Activated T-helper 1 cell treated with anti-CD3 and anti-CD28 coated beads, Interleukin-2, amount 50 U/mL, for 16 hours (primary cell): ENCODE data around the gene PRR15L.
"Not testable (repeated sequence)": the region's sequence is repeated elsewhere in the genome, so short reads cannot be mapped to it uniquely, and the experiment has no call there.

Experiments
- DNase-seq, 2 donors: peaks; one replicate each; pipeline ENCODE4 v3.0.0-alpha.2; 2020; ENCODE audit warnings: low read depth in 1 of 2, low spot score in 1 of 2

The PRR15L gene

GRCh38 chr17:47957591-47958490 is at the start of gene PRR15L:
TSS of gene PRR15L (minus strand) at chr17:47957883. CDS start at chr17:47953234, 4,649 bp downstream.
- no peak for DNase-seq

- DNase-seq: no peak
These were observed 49.4 kb upstream of the PRR15L start for GRCh38 chr17:48006936-48007709.

GRCh38 chr17:48004983-48005382 is 47.3 kb upstream of the PRR15L start:
- DNase-seq: no peak

- DNase-seq: no peak
These were observed 45.9 kb upstream of the PRR15L start for GRCh38 chr17:48003417-48004151.

- no peak for DNase-seq
These were observed 45.3 kb upstream of the PRR15L start for GRCh38 chr17:48002916-48003416.

- no peak for DNase-seq
These were observed 44.7 kb upstream of the PRR15L start for GRCh38 chr17:48002266-48002915.

GRCh38 chr17:48001657-48002056 is 44.0 kb upstream of the PRR15L start:
- DNase-seq: not testable (repeated sequence)

- DNase-seq: no peak
These were observed 43.5 kb upstream of the PRR15L start for GRCh38 chr17:48001197-48001596.

GRCh38 chr17:47999582-47999981 is 41.9 kb upstream of the PRR15L start:
- no peak for DNase-seq

GRCh38 chr17:47998044-47998443 is 40.4 kb upstream of the PRR15L start:
- DNase-seq: no peak

GRCh38 chr17:47997586-47997985 is 39.9 kb upstream of the PRR15L start:
- no peak for DNase-seq

GRCh38 chr17:47996201-47996600 is 38.5 kb upstream of the PRR15L start:
- no peak for DNase-seq

- DNase-seq: no peak
These were observed 37.7 kb upstream of the PRR15L start for GRCh38 chr17:47995241-47995935.

GRCh38 chr17:47994724-47995123 is 37.0 kb upstream of the PRR15L start:
- no peak for DNase-seq

GRCh38 chr17:47993964-47994363 is 36.3 kb upstream of the PRR15L start:
- DNase-seq: no peak

- DNase-seq: no peak
These were observed 35.4 kb upstream of the PRR15L start for GRCh38 chr17:47993031-47993564.

- no peak for DNase-seq
These were observed 34.5 kb upstream of the PRR15L start for GRCh38 chr17:47992216-47992615.

- DNase-seq: no peak
These were observed 33.5 kb upstream of the PRR15L start for GRCh38 chr17:47990962-47991731.

GRCh38 chr17:47989700-47990099 is 32.0 kb upstream of the PRR15L start:
- DNase-seq: no peak
